Type B pancreatic cell (in vitro differentiated cells): ENCODE measurements around the gene DNLZ. TPM values are rescaled to one million over a fixed set of nuclear protein-coding genes. Genes with fewer than 3 reads are reported as not detected.
A peak's percentile ranks its signal among the peaks of the same experiment; 100 is the strongest.

Experiments used
- DNase-seq: peaks from one replicate; pipeline ENCODE4 v3.0.0; 2021; ENCODE audit warnings: mixed read lengths; ENCODE audit not compliant: unreplicated experiment; ENCODE audit errors: extremely low spot score
- H3K27ac Mint-ChIP-seq: 2 replicates; pipeline ENCODE4 v1.8.0; 2021; ENCODE audit warnings: mild to moderate bottlenecking, mixed read lengths
- H3K27me3 Mint-ChIP-seq: 2 replicates; pipeline ENCODE4 v1.8.0; 2021; ENCODE audit warnings: mixed read lengths
- H3K36me3 Mint-ChIP-seq: 2 replicates; pipeline ENCODE4 v1.8.0; 2021; ENCODE audit warnings: mixed read lengths
- H3K4me1 Mint-ChIP-seq: one replicate; pipeline ENCODE4 v1.8.0; 2021; ENCODE audit warnings: mixed read lengths; ENCODE audit not compliant: unreplicated experiment
- H3K4me3 Mint-ChIP-seq: 2 replicates; pipeline ENCODE4 v1.8.0; 2021; ENCODE audit warnings: mild to moderate bottlenecking, mixed read lengths
- H3K9me3 Mint-ChIP-seq: 2 replicates; pipeline ENCODE4 v1.8.0; 2021; ENCODE audit warnings: mixed read lengths
- CTCF ChIP-seq: fragments of 200-600 bp; sonication (generic); conservative IDR thresholded peaks from 2 replicates; pipeline ENCODE4 v1.5.0; 2021; ENCODE audit warnings: antibody characterized with exemption, mild to moderate bottlenecking
- total RNA-seq: library from RNA; stranded (reverse); gene quantifications from 2 replicates; pipeline ENCODE4 v1.2.1, GENCODE V29; 2021; ENCODE audit warnings: low replicate concordance

DNLZ gene
- total RNA-seq, 1 donor from 2014 or later: 14.0 TPM

- DNase-seq: no peak
- Mint-ChIP-seq H3K36me3 (no peaks in the 10 kb centered on the region), H3K4me3 (no peak overlapping the region), H3K27me3 (no peaks in the 10 kb centered on the region), H3K27ac (no peak overlapping the region), H3K4me1 (peaks cover 5% of the 10 kb centered on the region), H3K9me3 (no peaks in the 10 kb centered on the region)
- no peak for TF ChIP-seq CTCF
Observed at GRCh38 chr9:136367296-136368145, 4.0 kb upstream of the DNLZ start.

GRCh38 chr9:136366826-136367225 is 3.3 kb upstream of the DNLZ start:
- peaks cover 6% of the 10 kb centered on the region for H3K4me1 Mint-ChIP-seq
- DNase-seq: no peak
- no peak overlapping the region for H3K27ac Mint-ChIP-seq
- H3K9me3 Mint-ChIP-seq: no peaks in the 10 kb centered on the region
- H3K36me3 Mint-ChIP-seq: no peaks in the 10 kb centered on the region
- TF ChIP-seq CTCF: no peak
- no peaks in the 10 kb centered on the region for H3K27me3 Mint-ChIP-seq
- no peak overlapping the region for H3K4me3 Mint-ChIP-seq

- no peaks in the 10 kb centered on the region for H3K36me3 Mint-ChIP-seq
- H3K27ac Mint-ChIP-seq: no peak overlapping the region
- H3K4me1 Mint-ChIP-seq: peaks cover 6% of the 10 kb centered on the region
- no peaks in the 10 kb centered on the region for H3K27me3 Mint-ChIP-seq
- no peaks in the 10 kb centered on the region for H3K9me3 Mint-ChIP-seq
- no peak for TF ChIP-seq CTCF
- H3K4me3 Mint-ChIP-seq: peak overlapping the region; percentile 51
- no peak for DNase-seq
Observed at GRCh38 chr9:136365775-136366222, 2.3 kb upstream of the DNLZ start.

GRCh38 chr9:136364942-136365774 is 1.6 kb upstream of the DNLZ start:
- DNase-seq: no peak
- Mint-ChIP-seq H3K4me1 (peaks cover 6% of the 10 kb centered on the region), H3K27me3 (no peaks in the 10 kb centered on the region), H3K4me3 (no peak overlapping the region), H3K9me3 (no peaks in the 10 kb centered on the region), H3K27ac (no peak overlapping the region), H3K36me3 (no peaks in the 10 kb centered on the region)
- TF ChIP-seq CTCF: no peak

GRCh38 chr9:136363949-136364748 is 605 bp upstream of the DNLZ start:
- Mint-ChIP-seq H3K27me3 (no peaks in the 10 kb centered on the region), H3K27ac (no peak overlapping the region), H3K36me3 (no peaks in the 10 kb centered on the region), H3K4me3 (no peak overlapping the region), H3K4me1 (peaks cover 6% of the 10 kb centered on the region), H3K9me3 (no peaks in the 10 kb centered on the region)
- TF ChIP-seq CTCF: peak; percentile 16
- no peak for DNase-seq
